HS-5 (cell line): ENCODE data around the gene GSTK1.

Experiments used
- DNase-seq: peaks from one replicate; pipeline ENCODE4 v3.0.0-alpha.2; 2012; ENCODE audit warnings: low read depth

The GSTK1 gene

DNA sequence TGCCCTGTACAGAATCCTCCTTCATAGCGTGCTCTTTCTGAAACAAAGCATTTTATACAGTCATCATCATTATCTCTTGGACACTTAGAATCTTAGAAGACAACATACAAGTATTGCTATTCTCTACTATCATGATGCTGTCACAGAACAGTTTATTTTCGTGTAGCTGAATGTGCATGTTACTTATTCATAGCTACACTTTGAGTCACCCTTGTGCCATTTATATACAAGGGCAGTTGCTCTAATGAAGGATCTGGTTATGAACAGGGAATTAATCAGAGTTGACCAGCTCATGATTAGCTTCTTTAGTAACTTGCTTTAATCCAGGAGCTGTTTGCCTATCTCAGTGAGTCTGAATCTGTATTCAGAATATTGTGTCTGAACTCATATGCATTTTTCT, 36.1 kb downstream of the GSTK1 start:
- DNase-seq, result no peak

DNA sequence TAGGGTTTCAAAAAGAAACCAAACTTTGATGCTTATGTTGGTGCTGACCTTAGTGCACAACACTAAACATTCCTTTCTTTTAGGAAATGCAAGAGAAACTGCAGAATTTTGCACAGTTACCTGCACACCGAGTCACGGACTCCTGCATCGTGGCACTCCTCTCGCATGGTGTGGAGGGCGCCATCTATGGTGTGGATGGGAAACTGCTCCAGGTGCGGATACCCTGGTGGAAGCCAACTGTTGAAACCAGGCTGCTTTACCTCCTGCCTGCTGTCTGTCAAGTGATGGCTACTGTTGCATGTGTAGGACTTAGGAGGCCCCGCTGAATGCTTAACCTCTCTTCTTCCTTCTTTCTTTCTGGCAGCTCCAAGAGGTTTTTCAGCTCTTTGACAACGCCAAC, 36.6 kb downstream of the GSTK1 start:
- no peak for DNase-seq

DNA sequence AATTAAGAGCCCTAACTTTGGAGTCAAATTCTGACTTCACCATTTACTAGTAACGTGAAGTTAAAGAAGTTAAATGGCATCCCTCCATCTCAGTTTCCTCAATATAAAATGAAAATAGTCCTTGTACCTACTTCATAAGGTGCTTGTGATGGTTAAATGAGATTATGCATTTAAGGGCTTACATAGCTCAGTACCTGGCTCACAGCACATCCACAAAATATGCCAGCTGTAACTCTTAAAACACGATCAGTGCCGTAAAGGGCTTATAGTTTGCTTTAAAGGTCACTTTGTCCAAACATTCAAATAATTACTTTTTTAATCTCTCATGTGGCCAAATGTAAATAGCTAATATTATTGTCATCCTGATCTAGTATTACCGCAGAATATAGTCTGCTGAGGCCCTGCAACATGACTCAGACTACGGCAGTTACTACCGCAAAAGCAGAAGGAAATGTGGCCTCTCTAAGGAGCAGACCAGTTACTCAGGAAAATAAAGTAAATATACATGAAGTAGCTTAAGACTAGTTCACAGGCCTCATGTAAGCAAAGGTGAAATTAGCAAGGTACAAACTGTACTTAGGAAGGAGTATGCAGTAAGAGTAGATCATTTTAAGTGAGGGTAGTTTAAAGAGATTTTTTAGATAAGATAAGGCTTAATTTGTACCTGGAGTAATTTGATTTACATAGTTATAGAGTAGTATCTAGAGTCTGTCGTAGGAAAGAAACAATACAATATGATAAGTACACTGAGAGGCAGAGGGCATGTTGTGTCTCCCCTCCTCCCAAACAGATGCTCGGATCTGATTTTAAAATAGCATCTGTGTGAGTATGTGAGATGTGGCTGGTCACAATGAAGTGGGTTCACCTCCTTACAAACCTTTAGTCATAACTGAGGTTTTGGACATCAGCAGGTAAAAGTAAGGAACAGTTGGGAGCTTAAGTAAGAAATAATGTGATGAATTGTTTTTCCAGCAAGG, 38.0 kb downstream of the GSTK1 start:
- no peak for DNase-seq

DNA sequence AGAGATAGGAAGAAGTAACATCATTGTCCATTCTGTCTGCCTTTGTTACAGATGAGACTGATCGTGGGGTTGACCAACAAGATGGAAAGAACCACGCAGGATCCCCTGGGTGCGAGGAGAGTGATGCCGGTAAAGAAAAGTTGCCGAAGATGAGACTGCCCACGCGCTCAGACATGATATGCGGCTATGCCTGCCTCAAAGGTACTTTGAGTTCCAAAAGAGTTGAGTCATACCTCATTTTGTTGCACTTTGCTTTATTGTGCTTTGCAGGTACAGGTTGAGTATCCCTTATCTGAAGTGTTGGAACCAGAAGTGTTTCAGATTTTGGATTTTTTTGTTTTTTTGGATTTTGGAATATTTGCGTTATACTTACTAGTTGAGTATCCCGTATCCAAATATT, 40.5 kb downstream of the GSTK1 start:
- DNase-seq, result no peak

DNA sequence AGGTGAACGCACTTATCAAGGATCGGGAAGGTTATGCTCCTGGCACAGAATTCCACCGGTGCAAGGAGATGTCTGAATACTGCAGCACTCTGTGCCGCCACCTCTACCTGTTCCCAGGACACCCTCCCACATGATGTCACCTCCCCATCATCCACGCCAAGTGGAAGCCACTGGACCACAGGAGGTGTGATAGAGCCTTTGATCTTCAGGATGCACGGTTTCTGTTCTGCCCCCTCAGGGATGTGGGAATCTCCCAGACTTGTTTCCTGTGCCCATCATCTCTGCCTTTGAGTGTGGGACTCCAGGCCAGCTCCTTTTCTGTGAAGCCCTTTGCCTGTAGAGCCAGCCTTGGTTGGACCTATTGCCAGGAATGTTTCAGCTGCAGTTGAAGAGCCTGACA, 41.7 kb downstream of the GSTK1 start:
- DNase-seq, result no peak

DNA sequence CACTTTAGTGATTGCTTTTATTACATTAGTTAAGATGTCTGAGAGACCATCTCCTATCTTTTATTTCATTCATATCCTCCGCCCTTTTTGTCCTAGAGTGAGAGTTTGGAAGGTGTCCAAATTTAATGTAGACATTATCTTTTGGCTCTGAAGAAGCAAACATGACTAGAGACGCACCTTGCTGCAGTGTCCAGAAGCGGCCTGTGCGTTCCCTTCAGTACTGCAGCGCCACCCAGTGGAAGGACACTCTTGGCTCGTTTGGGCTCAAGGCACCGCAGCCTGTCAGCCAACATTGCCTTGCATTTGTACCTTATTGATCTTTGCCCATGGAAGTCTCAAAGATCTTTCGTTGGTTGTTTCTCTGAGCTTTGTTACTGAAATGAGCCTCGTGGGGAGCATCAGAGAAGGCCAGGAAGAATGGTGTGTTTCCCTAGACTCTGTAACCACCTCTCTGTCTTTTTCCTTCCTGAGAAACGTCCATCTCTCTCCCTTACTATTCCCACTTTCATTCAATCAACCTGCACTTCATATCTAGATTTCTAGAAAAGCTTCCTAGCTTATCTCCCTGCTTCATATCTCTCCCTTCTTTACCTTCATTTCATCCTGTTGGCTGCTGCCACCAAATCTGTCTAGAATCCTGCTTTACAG, 42.3 kb downstream of the GSTK1 start:
- no peak for DNase-seq

DNA sequence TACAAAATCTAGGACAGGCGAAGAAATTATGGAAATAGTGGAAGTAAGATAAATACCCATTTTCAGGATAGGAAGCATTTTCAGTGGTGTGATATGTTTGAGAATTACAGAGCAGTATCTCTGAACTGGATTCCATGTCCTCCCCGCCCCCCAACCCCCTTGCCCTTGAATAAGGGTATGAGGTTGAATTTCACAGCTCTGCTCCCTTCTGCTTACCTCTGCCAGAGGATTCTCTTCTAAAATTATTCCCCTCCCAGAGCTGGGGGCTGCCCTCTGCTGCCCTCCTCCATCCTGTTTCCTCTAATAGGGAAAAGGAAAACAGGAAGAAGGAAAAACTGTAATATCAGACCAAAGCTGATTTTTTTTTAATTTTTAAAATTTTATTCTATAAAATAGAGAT, 45.4 kb downstream of the GSTK1 start:
- DNase-seq, result no peak

DNA sequence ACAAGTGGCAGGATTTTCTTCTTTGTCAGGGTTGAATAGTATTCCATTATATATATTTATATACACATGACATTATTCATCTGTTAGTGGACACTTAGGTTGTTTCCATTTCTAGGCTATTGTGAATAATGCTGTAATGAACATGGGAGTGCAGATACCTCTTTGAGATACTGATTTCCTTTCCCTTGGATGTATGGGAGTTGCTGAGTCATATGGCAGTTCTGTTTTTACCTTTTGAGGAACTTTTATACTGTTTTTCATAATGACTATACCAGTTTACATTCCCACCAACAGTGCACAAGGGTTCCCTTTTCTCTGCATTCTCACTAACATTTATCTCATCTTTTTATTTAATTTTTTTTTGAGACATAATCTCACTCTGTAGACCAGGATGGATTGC, 50.9 kb downstream of the GSTK1 start:
- DNase-seq, result no peak

DNA sequence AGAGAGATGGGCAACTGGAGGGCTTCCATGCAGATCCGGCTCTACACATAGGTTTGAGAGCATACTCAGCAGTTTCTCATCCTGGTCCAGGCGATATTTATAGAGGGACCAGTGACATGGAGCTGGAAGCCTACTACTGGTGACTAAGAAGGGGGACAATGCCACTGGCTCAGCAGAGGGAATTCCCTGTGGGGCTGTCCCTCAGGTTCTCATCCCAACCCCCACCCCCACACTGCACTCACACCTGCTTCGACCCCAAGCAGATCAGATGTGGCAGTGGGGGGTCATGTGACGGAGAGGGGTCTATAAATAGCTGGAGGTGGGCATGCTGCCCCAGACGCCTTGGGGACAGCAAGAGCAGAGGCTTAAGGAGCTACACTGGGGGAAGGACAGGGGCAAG, 52.5 kb downstream of the GSTK1 start, which contains the start of gene CLCN1:
TSS of gene CLCN1 (plus strand) at position 336 of the 400 bp plus-strand sequence. CDS start 102 bp downstream, outside the sequence.
- DNase-seq, result no peak

DNA sequence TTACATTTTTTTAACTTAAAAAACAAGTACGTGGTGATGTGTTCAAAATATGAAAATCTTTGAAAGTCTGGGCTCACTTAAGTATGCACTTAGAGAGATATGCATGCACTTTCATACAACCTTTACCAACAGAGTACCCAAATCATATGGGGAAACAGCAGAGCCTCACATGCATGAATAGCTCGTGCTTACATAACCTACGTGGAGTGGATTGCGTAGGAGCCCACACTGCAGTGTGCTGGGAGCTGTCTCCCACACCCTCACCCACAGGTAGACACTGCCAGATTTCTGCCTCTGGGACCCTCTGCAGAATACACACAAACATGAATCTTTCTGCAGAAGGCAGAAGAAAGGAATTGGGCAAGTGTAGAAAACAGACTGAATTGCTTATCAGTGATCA, 53.3 kb downstream of the GSTK1 start:
- DNase-seq, result no peak

DNA sequence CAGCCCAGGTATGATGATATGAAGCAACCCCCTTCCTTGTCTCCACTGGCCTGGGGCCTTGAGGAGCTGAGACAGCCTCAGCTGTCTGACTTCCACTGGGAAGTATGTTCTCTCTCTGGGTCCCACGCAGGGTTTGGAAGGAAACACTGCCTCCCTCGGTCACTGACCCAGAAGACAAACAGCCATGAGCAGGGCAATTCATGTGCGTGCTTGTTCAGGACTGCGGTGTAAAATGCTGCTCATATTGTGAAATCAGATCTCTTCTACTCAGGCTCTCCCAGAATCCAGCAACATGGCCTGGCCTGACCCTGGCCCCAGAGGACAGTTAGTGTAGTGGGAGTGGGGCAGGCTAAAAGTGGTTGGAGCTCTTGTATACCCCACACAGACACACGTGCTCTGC, 55.4 kb downstream of the GSTK1 start:
- no peak for DNase-seq
